ENCODE results near the gene PLXND1.

The PLXND1 gene

GRCh38 chr3:129536374-129536667, 70.2 kb downstream of the PLXND1 start:
- H3K4me1 ChIP-seq = no peaks in the 10 kb centered on the region
- H3K9me3 ChIP-seq = no peaks in the 10 kb centered on the region
- in situ Hi-C loops (cut with MboI; ENCODE audit: low sequenced_read_pairs) = no loop called here
- H3K4me3 ChIP-seq = no peak overlapping the region
- no peak for DNase-seq (ENCODE audit: low spot score in 2 of 2)
- no peaks in the 10 kb centered on the region for H3K27me3 ChIP-seq (ENCODE audit: low read depth)
- no peaks in the 10 kb centered on the region for H3K36me3 ChIP-seq (replicated peaks)

- Histone ChIP-seq H3K27me3 (ENCODE audit: low read depth) (no peaks in the 10 kb centered on the region), H3K36me3 (replicated peaks) (no peaks in the 10 kb centered on the region), H3K4me1 (no peaks in the 10 kb centered on the region), H3K4me3 (no peak overlapping the region), H3K9me3 (no peaks in the 10 kb centered on the region)
- in situ Hi-C loops (cut with MboI; ENCODE audit: low sequenced_read_pairs) = no loop called here
- DNase-seq (ENCODE audit: low spot score in 2 of 2) = no peak
Measured at GRCh38 chr3:129535075-129535474, 71.4 kb downstream of the PLXND1 start.

DNA sequence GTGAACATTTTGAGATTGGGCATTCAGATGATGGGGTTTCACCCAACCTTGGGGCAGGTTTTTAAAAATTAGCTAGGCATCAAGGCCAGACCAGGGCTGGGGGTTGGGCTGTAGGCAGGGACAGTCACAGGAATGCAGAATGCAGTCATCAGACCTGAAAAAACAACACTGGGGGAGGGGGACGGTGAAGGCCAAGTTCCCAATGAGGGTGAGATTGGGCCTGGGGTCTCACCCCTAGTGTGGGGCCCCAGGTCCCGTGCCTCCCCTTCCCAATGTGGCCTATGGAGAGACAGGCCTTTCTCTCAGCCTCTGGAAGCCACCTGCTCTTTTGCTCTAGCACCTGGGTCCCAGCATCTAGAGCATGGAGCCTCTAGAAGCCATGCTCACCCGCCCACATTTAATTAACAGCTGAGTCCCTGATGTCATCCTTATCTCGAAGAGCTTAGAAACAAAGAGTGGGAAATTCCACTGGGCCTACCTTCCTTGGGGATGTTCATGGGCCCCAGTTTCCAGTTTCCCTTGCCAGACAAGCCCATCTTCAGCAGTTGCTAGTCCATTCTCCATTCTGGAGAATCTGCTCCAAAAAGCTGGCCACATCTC, 71.9 kb downstream of the PLXND1 start:
- Histone ChIP-seq H3K9me3 (no peaks in the 10 kb centered on the region), H3K4me3 (no peak overlapping the region), H3K36me3 (replicated peaks) (no peaks in the 10 kb centered on the region), H3K27me3 (ENCODE audit: low read depth) (no peaks in the 10 kb centered on the region), H3K4me1 (no peaks in the 10 kb centered on the region)
- in situ Hi-C loops (cut with MboI; ENCODE audit: low sequenced_read_pairs) = no loop called here
- DNase-seq (ENCODE audit: low spot score in 2 of 2) = no peak

GRCh38 chr3:129533406-129533805, 73.1 kb downstream of the PLXND1 start:
- Histone ChIP-seq H3K27me3 (ENCODE audit: low read depth) (no peaks in the 10 kb centered on the region), H3K4me3 (no peak overlapping the region), H3K9me3 (no peaks in the 10 kb centered on the region), H3K36me3 (replicated peaks) (no peaks in the 10 kb centered on the region), H3K4me1 (no peaks in the 10 kb centered on the region)
- no peak for DNase-seq (ENCODE audit: low spot score in 2 of 2)
- in situ Hi-C loops (cut with MboI; ENCODE audit: low sequenced_read_pairs) = no loop called here

GRCh38 chr3:129532261-129532660, 74.2 kb downstream of the PLXND1 start:
- H3K36me3 ChIP-seq (replicated peaks) = no peaks in the 10 kb centered on the region
- H3K4me1 ChIP-seq = no peaks in the 10 kb centered on the region
- DNase-seq (ENCODE audit: low spot score in 2 of 2) = no peak
- no peaks in the 10 kb centered on the region for H3K27me3 ChIP-seq (ENCODE audit: low read depth)
- in situ Hi-C loops (cut with MboI; ENCODE audit: low sequenced_read_pairs) = no loop called here
- H3K9me3 ChIP-seq = no peaks in the 10 kb centered on the region
- no peak overlapping the region for H3K4me3 ChIP-seq

- Histone ChIP-seq H3K27me3 (ENCODE audit: low read depth) (no peaks in the 10 kb centered on the region), H3K4me1 (no peaks in the 10 kb centered on the region), H3K4me3 (no peak overlapping the region), H3K9me3 (no peaks in the 10 kb centered on the region), H3K36me3 (replicated peaks) (no peaks in the 10 kb centered on the region)
- no peak for DNase-seq (ENCODE audit: low spot score in 2 of 2)
- in situ Hi-C loops (cut with MboI; ENCODE audit: low sequenced_read_pairs) = no loop called here
Measured at GRCh38 chr3:129531699-129532098, 74.8 kb downstream of the PLXND1 start.

GRCh38 chr3:129530821-129531220, 75.7 kb downstream of the PLXND1 start:
- no peak overlapping the region for H3K4me3 ChIP-seq
- no peaks in the 10 kb centered on the region for H3K27me3 ChIP-seq (ENCODE audit: low read depth)
- in situ Hi-C loops (cut with MboI; ENCODE audit: low sequenced_read_pairs) = no loop called here
- no peaks in the 10 kb centered on the region for H3K4me1 ChIP-seq
- H3K9me3 ChIP-seq = no peaks in the 10 kb centered on the region
- no peaks in the 10 kb centered on the region for H3K36me3 ChIP-seq (replicated peaks)
- no peak for DNase-seq (ENCODE audit: low spot score in 2 of 2)

DNA sequence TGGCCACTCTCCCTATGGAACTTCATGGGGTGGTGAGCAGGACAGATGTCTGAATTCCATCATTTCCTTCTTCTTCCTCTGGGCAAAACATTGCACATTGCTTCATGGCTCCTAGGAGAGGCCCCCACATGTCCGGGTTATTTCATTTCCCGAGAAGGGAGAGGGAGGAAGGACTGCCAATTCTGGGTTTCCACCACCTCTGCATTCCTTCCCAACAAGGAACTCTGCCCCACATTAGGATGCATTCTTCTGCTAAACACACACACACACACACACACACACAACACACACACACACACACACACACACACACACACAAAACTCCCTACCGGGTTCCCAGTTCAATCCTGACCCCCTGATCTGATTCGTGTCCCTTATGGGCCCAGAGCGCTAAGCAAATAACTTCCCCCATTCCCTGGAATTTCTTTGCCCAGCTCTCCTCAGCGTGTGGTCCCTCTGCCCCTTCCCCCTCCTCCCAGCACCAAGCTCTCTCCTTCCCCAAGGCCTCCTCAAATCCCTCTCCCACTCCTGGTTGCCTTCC, 76.2 kb downstream of the PLXND1 start:
- Histone ChIP-seq H3K9me3 (no peaks in the 10 kb centered on the region), H3K36me3 (replicated peaks) (no peaks in the 10 kb centered on the region), H3K27me3 (ENCODE audit: low read depth) (no peaks in the 10 kb centered on the region), H3K4me3 (no peak overlapping the region), H3K4me1 (no peaks in the 10 kb centered on the region)
- in situ Hi-C loops (cut with MboI; ENCODE audit: low sequenced_read_pairs) = no loop called here
- no peak for DNase-seq (ENCODE audit: low spot score in 2 of 2)

DNA sequence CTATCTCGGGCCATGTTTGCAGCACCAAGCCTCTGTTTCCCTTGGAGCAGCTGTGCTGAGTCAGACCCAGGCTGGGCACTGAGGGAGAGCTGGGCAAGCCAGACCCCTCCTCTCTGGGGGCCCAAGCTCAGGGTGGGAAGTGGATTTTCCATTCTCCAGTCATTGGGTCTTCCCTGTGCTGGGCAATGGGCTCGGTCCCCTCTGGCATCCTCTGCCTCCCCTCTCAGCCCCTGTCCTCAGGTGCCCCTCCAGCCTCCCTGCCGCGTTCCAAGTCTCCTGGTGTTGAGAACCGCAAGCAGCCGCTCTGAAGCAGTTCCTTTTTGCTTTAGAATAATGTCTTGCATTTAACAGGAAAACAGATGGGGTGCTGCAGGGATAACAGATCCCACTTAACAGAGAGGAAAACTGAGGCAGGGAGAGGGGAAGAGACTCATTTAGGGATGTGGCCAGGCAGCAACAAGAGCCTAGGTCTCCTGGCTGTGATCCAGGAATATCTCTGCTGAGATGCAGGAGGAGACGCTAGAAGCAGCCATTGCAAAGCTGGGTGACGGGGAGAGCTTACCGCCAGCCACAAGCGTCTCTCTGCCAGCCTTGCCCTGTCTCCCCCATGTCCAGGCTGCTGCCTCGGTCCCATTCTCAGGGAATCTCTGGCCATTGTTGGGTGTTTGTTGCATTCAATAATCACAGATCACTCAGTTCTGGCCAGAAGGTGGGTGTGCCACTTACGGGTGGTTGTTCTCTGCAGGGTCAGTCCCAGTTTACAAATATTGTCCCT, 76.9 kb downstream of the PLXND1 start:
- no peaks in the 10 kb centered on the region for H3K36me3 ChIP-seq (replicated peaks)
- no peaks in the 10 kb centered on the region for H3K4me1 ChIP-seq
- H3K9me3 ChIP-seq = no peaks in the 10 kb centered on the region
- no peak for DNase-seq (ENCODE audit: low spot score in 2 of 2)
- no peaks in the 10 kb centered on the region for H3K27me3 ChIP-seq (ENCODE audit: low read depth)
- H3K4me3 ChIP-seq = no peak overlapping the region
- in situ Hi-C loops (cut with MboI; ENCODE audit: low sequenced_read_pairs) = no loop called here

GRCh38 chr3:129528589-129529100, 77.8 kb downstream of the PLXND1 start, which contains the start of gene RHO:
Gene RHO (plus strand): TSS chr3:129528639. CDS start chr3:129528734, 95 bp downstream.
- Histone ChIP-seq H3K36me3 (replicated peaks) (no peaks in the 10 kb centered on the region), H3K4me1 (no peaks in the 10 kb centered on the region), H3K9me3 (no peaks in the 10 kb centered on the region), H3K27me3 (ENCODE audit: low read depth) (no peaks in the 10 kb centered on the region), H3K4me3 (no peak within 1 kb of the TSS)
- no peak for DNase-seq (ENCODE audit: low spot score in 2 of 2)
- in situ Hi-C loops (cut with MboI; ENCODE audit: low sequenced_read_pairs) = no loop called here

DNA sequence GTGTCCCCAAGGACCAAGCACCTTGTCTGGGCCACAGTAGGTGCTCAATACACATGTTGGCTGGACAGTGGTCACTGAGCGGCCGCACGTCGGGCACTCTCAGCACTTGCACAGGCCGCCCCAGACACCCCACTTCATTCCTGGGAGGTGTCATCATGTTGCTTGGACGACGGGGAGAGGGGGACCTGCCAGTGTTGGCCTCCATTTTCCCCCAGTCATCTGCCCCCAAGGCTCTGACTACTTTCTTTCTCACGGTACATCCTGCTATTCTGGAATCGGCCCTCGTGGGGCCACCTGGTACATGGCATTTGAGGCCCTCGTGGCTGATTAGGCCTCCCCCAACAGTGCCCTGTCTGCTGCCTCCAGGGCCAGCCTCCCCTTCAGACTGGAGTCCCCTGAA, 79.2 kb downstream of the PLXND1 start:
- no peaks in the 10 kb centered on the region for H3K9me3 ChIP-seq
- H3K4me1 ChIP-seq = no peaks in the 10 kb centered on the region
- in situ Hi-C loops (cut with MboI; ENCODE audit: low sequenced_read_pairs) = no loop called here
- no peak overlapping the region for H3K4me3 ChIP-seq
- no peak for DNase-seq (ENCODE audit: low spot score in 2 of 2)
- no peaks in the 10 kb centered on the region for H3K36me3 ChIP-seq (replicated peaks)
- no peaks in the 10 kb centered on the region for H3K27me3 ChIP-seq (ENCODE audit: low read depth)

DNA sequence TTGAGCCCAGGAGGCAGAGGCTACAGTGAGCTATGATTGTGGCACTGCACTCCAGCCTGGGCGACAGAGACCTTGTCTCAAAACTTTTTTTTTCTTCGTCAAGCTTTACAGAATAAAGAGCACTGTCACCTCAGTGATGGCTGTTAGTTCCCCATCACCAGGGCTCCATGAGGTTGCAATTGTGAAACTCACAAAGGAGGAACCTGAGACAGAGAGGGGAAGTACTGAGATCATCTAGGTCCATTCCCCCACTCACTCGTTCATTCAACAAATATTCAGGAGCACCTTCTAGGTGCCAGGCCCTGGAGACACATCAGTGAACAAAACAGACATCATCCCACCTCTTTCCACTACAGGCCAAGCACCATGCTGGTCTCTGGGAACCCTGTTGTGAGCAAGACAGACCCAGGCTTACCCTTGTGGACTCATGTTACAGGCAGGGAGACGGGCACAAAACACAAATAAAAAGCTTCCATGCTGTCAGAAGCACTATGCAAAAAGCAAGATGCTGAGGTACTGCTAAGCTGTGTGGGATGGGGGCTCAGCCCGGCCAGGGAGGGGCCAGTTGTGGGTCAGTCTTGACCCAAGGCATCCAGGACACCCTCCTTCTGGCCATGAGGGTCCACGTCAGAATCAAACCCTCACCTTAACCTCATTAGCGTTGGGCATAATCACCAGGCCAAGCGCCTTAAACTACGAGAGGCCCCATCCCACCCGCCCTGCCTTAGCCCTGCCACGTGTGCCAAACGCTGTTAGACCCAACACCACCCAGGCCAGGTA, 80.2 kb downstream of the PLXND1 start:
- Histone ChIP-seq H3K4me3 (no peak overlapping the region), H3K4me1 (no peaks in the 10 kb centered on the region), H3K36me3 (replicated peaks) (no peaks in the 10 kb centered on the region), H3K27me3 (ENCODE audit: low read depth) (no peaks in the 10 kb centered on the region), H3K9me3 (no peaks in the 10 kb centered on the region)
- DNase-seq (ENCODE audit: low spot score in 2 of 2) = no peak
- in situ Hi-C loops (cut with MboI; ENCODE audit: low sequenced_read_pairs) = no loop called here

DNA sequence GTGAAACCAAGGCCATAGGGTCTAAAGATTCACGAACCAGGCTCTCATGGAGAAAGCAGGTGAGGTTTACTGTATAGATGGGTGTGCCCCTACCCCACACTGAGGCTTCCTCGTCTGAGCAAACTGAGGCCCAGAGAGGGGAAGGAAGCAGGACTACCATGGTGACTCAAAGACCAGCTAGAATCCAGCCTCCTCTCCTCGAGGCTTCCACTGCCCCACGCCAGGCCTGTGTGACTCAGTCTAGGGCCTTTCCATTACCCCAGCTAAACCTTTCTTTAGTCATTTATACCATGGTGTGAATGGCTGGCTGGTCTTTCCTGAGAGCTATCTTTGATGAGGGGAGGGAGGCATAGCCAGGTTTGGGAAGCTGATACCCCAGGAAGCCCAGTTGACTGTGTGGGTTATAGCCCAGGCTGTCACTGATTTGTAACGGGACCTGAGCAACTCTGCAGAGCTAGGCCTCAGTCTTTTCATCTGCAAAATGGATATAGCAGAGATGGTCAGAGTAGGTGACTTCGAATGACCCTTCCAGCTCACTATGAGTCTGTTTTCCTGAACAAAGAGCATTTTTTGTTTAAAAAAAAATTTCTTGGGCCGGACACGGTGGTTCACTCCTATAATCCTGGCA, 81.0 kb downstream of the PLXND1 start:
- H3K36me3 ChIP-seq (replicated peaks) = no peaks in the 10 kb centered on the region
- in situ Hi-C loops (cut with MboI; ENCODE audit: low sequenced_read_pairs) = no loop called here
- no peak overlapping the region for H3K4me3 ChIP-seq
- no peak for DNase-seq (ENCODE audit: low spot score in 2 of 2)
- H3K27me3 ChIP-seq (ENCODE audit: low read depth) = no peaks in the 10 kb centered on the region
- H3K9me3 ChIP-seq = no peaks in the 10 kb centered on the region
- H3K4me1 ChIP-seq = no peaks in the 10 kb centered on the region
